ENCODE measurements around the gene GBA2.

Gene GBA2

DNA sequence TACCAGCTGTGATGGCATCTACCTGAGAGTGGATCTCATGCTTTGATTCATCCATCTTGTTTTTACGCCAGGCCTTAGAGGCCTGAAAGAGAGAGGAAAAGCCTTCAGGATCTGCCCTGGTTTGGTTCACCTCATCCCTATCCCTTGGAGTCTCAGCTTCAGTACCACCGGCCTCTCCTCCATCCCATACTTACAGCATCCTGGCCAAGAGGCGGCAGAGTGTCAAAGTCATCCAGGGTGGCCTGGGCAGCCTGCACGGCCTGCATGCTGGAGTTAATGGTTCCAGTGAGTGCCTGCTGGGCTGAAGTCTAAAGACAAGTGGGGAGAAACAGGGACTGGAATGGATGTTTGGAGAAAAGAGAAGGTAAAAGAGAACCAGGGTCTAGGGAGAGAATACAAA, 29.5 kb downstream of the GBA2 start:
- peak overlapping the region; percentile 73 for H3K27ac ChIP-seq
- DNase-seq (ENCODE audit: low read depth, low spot score), result no peak

DNA sequence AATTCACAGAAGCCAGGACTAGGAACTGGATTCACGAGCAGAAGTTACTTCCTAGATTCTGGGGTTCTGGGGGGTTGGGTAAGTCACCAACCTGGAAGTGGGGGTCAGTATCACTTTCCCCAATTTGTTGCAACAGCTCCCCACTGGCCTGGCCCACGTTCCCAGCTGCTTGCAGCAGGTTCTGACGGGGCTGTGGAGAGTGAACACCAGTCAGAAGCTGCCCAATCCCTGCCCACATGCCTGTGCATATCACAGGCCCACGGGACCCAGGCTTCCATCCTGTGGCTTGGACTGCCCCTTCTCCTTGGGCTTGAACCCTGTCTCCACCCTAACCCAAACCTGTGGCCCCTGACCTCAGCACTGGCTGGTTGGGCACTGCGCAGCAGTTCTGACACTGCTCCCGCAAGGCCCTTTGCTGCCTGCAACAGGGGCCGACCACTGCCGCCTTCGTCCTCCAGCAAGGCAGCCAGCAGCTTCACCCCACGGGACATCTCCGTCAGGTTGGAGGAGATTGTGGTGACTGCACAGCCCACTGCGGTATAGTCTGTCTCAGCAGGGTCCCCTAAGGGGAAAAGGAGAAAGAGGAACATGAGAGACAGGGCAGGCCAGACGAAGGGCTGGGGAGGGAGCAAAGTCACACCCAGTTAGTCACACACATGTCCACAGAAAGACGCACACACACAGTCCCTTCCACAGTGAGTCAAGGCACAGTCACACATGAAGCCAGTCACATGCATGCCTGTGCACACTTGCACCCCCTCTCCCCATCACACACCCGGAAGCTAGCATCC, 30.1 kb downstream of the GBA2 start:
- peak overlapping the region; percentile 73 for H3K27ac ChIP-seq
- peak; percentile 64 for DNase-seq (ENCODE audit: low read depth, low spot score)

DNA sequence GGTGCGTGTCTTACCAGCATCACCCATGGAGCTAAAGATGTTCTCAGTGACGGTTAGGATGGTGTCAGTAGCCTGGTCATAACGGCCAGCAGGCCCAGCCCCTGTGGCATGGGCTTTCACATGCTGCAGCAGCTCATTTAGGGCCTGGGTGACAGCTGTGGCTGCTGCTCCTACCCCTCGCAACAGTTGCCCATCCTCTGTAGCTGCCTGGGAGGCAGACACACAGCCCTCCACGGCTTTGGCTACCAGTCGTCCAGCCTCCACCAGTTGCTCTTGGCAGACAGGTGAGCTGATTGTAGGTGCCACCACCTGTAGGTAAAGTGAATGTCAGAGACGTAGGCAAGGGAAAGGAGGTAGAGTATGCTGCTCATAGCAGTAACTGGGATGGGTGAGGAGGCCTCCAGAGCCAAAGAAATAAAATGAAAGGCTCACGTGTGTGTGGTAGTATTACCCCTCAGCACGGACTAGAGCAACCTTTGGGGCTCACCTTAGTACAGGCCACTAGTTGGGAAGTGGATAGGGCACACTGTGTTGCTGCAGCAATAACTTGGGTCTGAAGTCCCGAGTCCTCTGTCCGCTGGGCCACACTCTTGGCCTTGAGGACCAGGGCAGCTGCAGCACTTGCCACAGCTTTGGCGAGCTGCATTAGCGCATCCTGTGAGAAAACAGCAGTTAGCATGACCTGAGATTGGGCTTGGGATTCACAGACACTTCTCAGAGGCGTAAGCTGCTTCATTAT, 31.7 kb downstream of the GBA2 start:
- no peak overlapping the region for H3K27ac ChIP-seq
- DNase-seq (ENCODE audit: low read depth, low spot score), result no peak

DNA sequence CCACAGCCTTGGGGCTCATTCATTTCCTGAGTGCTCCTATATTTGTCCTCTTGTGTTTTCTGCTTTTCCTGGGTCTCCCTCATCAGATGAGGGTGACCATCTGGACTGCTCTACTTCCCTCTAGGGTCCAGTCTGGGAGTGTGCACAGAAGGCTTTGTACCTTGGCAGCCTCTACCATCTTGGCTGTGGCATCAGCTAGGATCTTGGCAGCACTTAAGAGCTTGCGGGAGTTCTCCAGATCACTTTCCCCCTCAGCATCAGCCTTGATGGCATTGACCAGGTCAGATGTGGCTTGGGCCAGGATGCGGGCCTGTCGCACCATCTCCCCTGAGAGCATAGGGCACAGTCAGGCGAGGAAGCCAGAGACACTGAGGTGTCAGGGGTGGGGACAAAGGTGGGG, 32.8 kb downstream of the GBA2 start:
- H3K27ac ChIP-seq, result no peak overlapping the region

DNA sequence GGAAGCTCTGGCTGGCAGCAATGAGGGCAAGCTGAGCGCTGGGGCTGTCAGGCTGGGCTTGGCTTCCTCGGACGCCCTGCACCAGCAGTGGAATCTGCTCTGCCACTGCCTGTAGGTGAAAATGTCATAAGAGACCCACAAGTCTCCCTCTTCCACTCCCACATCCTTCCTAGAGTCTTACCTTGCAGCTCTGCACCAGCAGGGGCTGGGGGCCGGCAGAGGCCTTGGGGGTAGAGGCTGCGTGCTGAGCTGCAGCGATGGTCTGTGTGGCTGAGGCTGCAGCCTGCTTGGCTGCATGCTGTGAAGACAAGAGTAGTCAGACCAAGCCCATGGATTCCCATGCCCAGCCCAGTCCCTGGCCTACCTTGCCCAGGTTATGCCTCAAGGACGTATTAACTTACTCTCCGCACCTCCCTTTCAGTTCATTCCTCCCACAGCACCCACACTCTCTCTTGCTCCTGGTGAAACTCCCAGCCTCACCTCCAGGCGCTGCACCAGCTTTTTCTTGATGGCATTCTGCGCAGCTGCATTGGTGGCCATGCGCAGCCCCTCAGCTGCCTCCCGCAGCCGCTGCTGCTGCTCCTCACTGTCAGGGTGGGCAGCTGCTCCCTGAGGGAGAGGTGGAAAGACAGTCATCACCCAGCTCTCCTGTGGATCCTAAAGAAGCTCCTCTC, 34.3 kb downstream of the GBA2 start:
- H3K27ac ChIP-seq, result no peak overlapping the region

More for the DNA sequence above, 32.8 kb downstream of the GBA2 start:
- no peak for DNase-seq (ENCODE audit: low read depth, low spot score)

DNA sequence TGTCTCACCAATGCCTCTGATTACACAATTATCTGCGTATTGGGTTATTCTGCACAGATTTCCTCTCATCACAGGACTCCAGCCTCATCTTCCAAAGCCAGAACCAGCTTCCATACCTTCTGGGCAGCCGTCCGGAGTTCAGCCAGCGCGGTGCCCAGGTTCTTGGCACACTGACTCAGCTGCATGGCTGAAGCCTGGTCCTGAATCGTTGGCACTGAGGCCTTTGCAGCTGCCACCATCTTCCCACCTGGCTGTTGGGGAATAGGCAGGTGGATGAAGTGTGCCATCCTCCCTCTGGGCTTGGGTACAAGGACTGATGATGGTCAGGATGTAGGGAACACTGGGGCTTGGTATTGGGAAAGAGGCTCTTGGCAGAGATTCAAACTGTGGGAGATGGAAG, 34.9 kb downstream of the GBA2 start:
- DNase-seq (ENCODE audit: low read depth, low spot score), result no peak
- no peak overlapping the region for H3K27ac ChIP-seq

More for the DNA sequence above, 34.3 kb downstream of the GBA2 start:
- no peak for DNase-seq (ENCODE audit: low read depth, low spot score)

DNA sequence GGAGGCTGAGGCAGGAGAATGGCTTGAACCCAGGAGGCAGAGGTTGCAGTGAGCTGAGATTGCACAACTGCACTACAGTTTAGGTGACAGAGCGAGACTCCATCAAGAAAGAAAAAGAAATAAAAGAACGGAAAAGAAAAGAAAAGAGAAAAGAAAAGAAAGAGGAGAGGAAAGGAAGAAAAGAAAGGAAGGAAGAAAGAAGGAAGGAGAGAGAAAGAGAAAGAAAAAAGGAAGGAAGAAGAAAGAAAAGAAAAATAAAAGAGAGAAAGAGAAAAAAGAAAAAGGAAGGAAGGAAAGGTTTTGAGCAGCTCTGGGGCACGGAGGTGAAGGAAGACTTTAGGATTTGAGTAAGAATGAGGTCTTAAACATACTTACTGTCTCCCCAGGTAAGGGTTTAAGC, 35.5 kb downstream of the GBA2 start:
- no peak overlapping the region for H3K27ac ChIP-seq
- DNase-seq (ENCODE audit: low read depth, low spot score), result no peak

DNA sequence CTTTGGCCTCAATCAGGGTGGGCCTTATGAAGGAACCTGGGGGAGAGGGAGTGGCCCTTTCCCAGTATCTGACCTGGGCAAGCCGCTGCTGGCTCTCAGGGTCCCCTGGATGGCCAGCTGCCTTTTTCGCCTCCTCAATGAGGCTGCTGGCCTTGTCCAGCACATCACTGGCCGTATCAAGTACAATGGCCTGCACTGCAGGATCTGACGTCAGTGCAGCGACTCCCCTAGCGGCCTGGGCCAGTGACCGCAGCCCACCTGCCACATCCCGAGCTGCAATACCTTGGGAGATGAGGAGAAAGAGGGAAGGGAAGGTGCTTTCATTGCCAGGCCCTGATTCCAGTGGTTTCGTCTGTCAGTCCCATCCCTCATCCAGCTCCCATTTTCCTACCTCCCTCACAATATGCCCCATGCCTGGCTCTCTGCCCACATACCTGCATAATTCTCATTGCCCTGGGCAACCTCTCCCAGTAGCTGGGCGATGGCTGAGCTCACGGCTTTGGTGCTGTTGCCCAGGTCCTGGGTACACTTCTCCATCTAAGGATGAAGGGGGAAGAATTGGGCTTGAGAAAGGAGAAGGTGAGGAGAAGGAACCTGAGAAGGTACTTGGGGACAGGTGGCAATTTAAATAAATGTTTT, 36.1 kb downstream of the GBA2 start:
- no peak overlapping the region for H3K27ac ChIP-seq
- DNase-seq (ENCODE audit: low read depth, low spot score), result no peak

DNA sequence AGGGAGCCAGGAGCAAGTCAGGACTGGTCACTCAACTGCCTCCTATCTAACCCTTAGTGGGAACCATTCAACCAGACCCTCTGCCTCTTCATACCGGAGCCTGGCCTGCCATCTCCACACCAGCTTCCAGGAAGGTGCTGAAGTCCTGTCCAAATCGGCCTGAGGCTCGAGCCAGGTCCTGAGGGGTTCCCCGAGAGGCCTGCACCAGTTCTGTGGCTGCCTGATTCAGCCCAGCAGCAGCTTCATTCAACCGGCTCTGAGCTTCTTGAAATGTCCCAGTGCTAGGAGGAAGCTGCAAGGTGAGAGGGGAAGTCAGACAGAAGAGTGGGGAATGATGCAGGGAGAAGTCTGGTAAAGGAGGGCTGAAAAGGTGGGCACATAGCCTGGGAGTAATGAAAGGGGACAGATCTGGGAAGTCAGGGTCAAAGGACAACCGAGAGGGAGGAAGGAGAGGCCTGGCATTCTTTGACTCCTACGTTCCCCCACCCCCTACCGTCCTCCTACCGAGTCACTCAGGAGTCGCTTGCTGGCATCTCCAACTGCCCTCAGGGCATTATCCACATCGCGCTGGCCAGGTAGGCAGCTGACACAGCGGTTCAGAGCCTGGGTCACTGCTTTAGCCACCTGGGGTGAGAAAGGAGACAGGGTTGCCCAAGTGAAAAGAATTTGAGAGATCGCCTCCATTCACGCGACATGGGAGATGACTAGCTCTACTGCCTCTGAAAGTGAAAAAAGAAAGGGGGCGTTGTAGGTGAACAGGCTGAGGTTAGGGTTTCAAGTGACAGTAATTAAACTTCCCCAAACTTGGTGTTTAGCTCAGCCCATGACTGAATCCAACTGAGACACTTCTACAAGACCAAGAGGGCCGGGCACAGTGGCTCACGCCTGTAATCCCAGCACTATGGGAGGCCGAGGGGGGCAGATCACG, 37.3 kb downstream of the GBA2 start:
- H3K27ac ChIP-seq, result no peak overlapping the region
- DNase-seq (ENCODE audit: low read depth, low spot score), result no peak

DNA sequence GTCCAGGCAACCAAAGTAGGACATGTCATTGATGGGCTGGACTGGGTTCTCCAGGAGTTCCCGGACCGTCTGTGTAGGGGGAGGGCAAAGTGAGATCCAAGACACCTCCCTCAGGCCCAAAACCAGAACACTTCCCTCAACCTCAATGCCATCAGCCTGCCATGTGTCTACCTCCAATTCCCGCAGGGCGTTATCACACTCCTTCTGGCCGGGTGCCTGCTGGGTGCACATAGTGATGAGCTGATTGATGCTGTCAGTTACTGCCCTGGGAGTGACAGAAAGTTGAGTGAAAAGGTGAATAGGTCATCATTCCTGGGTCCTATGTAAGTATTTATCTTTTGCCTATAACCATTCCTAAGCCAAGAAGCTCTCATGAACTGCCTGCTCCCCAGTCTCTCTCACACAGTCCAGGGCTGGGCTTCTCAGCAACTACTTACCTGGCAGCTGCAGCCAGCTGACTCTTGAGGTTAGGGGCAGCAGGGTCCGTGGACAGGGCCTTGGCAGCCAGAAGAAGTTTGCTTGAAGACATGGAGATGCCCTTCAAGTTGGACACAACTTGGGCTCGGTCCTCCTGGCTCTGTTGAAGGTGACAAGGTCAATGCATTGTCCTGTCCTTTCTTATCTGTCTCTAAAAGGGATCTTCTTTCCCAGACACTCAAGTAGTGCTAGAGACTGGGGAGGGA, 38.1 kb downstream of the GBA2 start:
- DNase-seq (ENCODE audit: low read depth, low spot score), result no peak
- no peak overlapping the region for H3K27ac ChIP-seq

DNA sequence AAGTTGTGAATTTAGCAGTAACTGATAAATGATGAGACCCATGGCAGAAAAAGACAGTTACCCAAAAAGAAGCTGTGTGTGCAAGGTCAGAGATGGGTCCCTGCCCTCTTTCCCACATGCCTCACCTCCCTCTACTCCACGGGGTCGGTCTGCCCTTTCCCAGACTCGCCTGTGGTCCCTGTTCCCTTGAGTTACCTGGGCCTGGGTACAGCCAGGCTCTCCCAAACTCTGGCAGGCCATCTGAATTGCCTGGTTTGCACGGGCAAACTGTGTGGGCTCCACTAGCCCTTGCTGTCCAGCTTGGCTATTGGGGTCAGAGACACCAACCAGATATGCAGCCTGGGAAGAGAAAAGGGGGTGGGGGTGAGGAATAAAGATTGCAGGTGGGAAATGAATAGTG, 40.9 kb downstream of the GBA2 start:
- DNase-seq (ENCODE audit: low read depth, low spot score), result no peak
- H3K27ac ChIP-seq, result no peak overlapping the region

DNA sequence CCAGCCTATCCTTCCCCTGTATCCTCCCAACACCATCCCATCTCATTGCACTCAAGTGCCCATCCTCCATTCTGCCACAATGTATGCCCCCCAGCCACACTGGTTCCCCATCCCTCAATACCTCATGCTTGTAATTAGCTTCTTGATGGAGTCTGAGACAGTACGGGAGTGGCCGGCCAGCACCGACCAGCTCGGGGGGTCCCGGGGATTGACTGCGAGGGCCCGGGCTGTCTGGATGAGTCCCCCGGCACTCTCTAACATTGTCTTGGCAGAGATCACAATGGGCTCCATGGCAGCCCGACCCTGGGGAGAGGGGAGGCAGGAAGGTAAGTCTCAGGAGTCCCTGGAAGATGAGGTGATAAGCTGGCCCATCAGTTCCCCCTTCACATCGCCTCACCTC, 42.1 kb downstream of the GBA2 start:
- H3K27ac ChIP-seq, result no peak overlapping the region
- DNase-seq (ENCODE audit: low read depth, low spot score), result no peak

DNA sequence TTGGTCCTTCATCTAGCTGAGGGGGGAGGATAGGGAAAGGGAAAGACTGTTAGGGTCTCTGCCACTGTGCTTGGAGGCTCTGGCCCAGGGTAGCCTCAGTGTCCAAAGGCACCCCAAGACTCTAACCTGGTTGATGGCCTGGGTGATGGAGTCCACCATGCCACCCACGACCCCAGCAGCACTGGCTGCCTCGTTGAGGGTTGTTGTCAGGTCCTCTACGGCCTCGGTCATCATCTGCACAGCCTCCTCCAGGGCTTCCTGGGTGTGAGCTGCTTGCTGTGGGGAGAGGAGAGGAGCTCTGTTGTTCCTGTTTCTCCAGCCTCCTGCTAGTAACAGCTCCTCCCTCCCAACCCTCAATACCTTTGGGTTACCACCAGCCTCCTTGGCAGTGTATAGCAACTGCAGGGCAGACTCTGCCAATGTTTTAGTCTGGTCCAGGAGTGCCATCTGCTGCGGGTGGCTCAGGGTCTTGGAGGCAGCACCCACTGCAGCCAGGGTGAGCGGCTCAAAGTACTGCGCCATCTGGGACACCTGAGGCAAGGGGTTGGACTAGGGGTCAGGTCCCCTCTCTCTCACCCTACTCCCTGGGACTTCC, 43.1 kb downstream of the GBA2 start:
- no peak overlapping the region for H3K27ac ChIP-seq

DNA sequence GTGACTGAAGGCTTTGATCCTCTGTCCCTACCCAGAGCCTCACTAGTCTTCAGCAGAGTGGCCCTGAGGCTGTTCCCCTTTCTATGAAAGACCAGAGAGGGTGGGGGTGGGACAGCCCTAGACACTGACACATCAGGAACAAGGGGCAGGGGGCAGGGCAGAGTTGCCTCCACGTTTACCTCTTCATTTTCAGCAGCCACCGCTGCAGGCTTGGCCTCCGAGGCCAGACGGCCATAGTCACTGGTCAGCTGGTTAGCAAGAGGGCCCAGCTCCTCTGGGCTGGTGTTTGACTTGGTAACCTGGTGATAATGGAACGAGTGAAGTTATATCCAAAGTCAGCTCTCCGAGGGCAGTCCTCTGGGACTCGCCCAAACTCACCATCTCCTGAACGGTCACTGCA, 43.7 kb downstream of the GBA2 start:
- DNase-seq (ENCODE audit: low read depth, low spot score), result no peak
- H3K27ac ChIP-seq, result no peak overlapping the region

More for the DNA sequence above, 43.1 kb downstream of the GBA2 start:
- no peak for DNase-seq (ENCODE audit: low read depth, low spot score)

DNA sequence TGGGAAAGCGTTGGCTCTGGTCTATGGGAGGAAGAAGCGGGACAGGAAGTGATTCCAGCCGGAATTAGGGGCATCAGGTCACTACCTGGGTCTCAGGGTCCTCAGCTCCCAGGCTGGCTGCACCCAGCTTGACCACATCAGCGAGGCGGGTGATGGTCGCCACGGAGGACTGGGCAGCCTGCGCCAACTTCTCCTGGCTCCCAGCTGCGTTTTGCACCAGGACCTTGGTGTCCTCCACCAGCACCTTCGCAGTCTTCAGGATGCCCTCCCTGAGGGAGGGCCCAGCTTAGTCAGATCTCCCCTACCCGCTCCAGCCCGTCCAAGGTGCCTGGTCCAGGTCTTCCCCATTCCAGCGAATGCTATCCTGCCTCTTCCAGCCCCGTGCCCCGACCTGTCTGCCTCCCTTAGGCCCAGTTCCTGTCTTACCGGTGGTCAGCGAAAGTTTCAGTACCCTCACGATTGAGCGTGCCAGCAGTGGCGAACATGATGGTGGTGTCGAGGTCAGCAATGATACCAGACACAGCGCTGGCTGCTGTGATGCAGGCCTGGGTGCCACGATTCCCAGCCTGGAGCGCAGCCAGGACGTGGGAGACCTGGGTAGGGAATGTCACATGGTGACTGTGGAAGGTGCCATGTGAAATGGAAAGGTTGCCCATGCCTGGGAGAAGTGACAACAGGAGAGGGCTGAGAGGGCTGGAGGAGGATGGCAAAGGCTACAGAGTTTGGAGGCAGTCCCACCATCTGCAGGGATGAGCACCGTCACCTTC, 44.9 kb downstream of the GBA2 start:
- no peak overlapping the region for H3K27ac ChIP-seq
- DNase-seq (ENCODE audit: low read depth, low spot score), result no peak

DNA sequence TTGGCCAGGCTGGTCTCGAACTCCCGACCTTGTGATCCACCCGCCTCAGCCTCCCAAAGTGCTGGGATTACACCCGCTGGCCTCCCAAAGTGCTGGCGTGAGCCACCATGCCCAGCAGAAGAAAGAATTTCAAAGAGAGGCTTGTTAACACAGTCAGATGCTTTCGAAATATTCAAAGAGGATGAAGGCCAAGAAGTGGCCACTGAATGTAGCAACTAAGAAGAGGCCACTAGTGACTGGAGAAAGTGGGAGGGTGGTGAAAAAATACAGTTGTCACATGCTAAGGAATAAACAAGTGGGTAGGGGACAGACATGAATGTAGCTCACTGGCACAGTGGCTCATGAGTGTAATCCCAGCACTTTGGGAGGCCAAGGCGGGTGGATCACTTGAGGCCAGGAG, 46.3 kb downstream of the GBA2 start:
- no peak overlapping the region for H3K27ac ChIP-seq
- DNase-seq (ENCODE audit: low read depth, low spot score), result no peak

DNA sequence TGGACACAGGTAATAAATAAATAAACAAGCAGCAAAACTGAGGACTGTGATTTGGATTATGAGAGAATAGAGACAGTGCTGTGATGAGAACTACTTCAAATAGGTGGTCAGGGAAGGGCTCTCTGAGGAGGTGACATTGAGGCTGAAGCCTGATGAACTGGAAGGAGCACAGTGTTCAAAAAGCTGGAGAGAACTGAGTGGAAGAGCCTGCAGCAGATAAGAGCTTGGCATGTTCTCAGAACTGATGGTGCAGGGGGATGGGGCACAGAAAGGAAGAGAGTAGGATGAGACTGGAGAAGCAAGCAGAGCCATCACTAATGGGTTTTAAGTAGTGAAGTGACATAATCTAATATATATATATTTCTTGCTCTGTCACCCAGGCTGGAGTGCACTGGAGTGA, 48.1 kb downstream of the GBA2 start:
- no peak overlapping the region for H3K27ac ChIP-seq
- no peak for DNase-seq (ENCODE audit: low read depth, low spot score)

DNA sequence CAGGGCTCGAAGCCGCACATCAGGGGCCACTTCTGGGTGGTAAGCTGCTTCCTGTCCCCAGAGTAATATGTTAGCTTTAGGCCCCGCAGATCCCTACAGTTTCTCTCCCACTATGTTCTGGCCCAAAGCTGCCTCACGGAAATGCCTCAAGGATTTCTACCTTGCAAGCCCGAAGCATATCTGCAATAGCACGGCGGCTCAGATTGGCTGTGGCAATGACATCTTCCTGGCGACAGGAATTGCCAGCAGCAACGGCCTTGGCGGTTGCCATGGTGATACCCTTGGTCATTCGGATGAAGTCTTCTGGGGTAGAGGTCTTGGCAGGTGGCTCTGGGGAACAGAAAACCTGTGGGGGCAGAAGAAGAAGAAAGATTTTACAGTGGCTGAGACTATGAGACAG, 49.0 kb downstream of the GBA2 start:
- DNase-seq (ENCODE audit: low read depth, low spot score), result no peak
- no peak overlapping the region for H3K27ac ChIP-seq
